Activated naive CD4-positive, alpha-beta T cell treated with anti-CD3 and anti-CD28 coated beads, Interleukin-2, amount 50 U/mL, for 16 hours (primary cell): ENCODE measurements around the gene RPS19.
"Not testable (repeated sequence)": the region's sequence is repeated elsewhere in the genome, so short reads cannot be mapped to it uniquely, and the experiment has no call there.

Source experiments
- DNase-seq: peaks from one replicate; pipeline ENCODE4 v3.0.0-alpha.2; 2020

Gene RPS19

GRCh38 chr19:41902594-41902993 lies 42.5 kb downstream of the RPS19 start:
- no peak for DNase-seq

- no peak for DNase-seq
These were observed 43.3 kb downstream of the RPS19 start for GRCh38 chr19:41903193-41903953.

- DNase-seq, result no peak
These were observed 44.2 kb downstream of the RPS19 start for GRCh38 chr19:41904118-41904870.

- DNase-seq, result no peak
These were observed 45.4 kb downstream of the RPS19 start for GRCh38 chr19:41905273-41906002.

GRCh38 chr19:41906271-41906670 lies 46.2 kb downstream of the RPS19 start:
- no peak for DNase-seq

GRCh38 chr19:41906916-41907680 lies 47.0 kb downstream of the RPS19 start:
- DNase-seq, result no peak

- DNase-seq, result no peak
These were observed 48.0 kb downstream of the RPS19 start for GRCh38 chr19:41907994-41908615.

- no peak for DNase-seq
These were observed 48.8 kb downstream of the RPS19 start for GRCh38 chr19:41908724-41909464.

- no peak for DNase-seq
These were observed 49.7 kb downstream of the RPS19 start for GRCh38 chr19:41909706-41910105.

- no peak for DNase-seq
These were observed 50.4 kb downstream of the RPS19 start for GRCh38 chr19:41910240-41910991.

- no peak for DNase-seq
These were observed 51.2 kb downstream of the RPS19 start for GRCh38 chr19:41910992-41911888.

GRCh38 chr19:41911889-41912731 lies 52.1 kb downstream of the RPS19 start:
- DNase-seq, result no peak

GRCh38 chr19:41912899-41913537 lies 53.0 kb downstream of the RPS19 start:
- DNase-seq, result no peak

GRCh38 chr19:41913538-41914423 lies 53.7 kb downstream of the RPS19 start:
- DNase-seq, result no peak

- DNase-seq, result not testable (repeated sequence)
These were observed 54.4 kb downstream of the RPS19 start for GRCh38 chr19:41914424-41914834.

GRCh38 chr19:41915021-41915775 lies 55.1 kb downstream of the RPS19 start:
- no peak for DNase-seq
